GM19372 (cell line): ENCODE results near the gene PHACTR1.

Experiments used
- ATAC-seq: cut with Tn5 transposase; IDR thresholded peaks from one replicate; pipeline ENCODE4 v1.9.1; 2021; ENCODE audit warnings: mild to moderate bottlenecking, low read depth, moderate library complexity; ENCODE audit not compliant: unreplicated experiment

The PHACTR1 gene

GRCh38 chr6:12973386-12973785 is 256.8 kb downstream of the PHACTR1 start:
- ATAC-seq: no peak

DNA sequence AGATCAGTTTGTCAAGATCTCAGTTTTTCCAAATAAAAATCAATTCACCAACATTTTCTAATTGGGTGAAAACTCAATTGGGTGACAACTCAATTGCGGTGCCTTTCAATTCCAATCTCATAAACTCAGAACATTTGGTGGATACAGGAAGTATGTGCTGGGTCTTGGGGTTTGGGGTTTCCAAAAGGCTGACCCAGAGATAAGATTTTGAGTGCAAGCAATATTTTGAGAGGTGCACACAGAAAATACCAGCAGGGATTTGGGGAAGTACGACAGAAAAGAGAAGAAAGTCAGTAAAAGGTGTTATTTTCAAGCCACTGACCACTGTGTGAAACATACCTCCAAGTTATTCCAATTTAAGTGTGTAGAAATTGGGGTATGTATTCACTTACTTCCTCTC is 258.0 kb downstream of the PHACTR1 start:
- no peak for ATAC-seq

GRCh38 chr6:12976366-12976765 is 259.8 kb downstream of the PHACTR1 start:
- no peak for ATAC-seq

DNA sequence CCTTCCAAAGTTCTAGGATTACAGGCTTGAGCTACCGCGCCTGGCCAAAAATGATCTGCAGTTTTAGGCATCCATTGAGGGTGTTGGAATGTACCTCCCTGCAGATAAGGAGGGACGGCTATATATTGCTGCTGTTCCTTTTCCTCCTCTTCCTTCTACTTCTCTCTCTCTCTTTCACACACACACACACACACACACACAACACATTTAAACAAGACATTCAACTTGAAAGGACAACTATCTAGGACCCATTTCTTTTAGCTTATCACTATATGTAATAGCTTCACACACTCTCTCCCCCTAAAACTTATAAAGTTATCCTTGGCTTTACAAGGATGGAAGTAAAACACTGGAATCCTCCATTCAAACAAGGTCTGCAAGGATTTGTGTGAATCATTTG is 260.6 kb downstream of the PHACTR1 start:
- ATAC-seq: no peak

DNA sequence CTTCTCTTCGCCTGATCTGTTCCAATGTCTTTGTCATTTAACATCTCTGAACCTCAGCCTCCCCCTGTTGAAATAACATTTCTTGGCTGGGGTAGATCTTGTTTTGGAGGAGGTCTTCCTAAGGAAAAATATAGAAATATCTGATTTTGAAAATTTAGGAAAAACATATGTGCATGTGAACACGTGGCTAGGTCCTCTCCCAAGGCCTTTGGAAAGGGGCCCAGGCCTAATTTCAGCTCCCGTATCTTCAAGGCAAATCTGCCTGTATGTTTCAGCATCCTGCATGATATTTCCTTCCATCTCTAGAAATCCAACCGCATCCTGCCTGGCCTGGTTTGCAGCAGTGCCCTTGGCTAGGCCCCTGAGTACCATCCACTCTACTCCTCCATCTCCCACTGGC is 261.2 kb downstream of the PHACTR1 start:
- no peak for ATAC-seq

DNA sequence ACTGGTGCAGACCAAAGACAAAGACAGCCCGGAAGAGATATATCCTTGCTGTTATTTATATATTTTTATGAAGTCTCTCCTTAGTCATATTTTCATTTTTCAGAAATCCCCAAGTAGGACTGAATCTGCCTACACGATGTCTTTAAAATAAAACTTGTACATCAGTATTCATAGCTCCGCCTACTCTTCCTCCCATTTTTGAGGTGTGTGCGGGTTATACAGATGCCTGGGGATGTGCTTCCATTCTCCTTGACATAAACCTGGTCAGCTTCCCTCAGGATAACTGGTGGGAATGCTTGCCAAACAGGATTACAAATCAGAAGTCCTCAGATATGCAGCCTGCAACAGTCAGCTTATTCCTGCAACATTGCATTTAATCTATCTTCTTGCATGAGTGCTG is 264.2 kb downstream of the PHACTR1 start:
- ATAC-seq: no peak

DNA sequence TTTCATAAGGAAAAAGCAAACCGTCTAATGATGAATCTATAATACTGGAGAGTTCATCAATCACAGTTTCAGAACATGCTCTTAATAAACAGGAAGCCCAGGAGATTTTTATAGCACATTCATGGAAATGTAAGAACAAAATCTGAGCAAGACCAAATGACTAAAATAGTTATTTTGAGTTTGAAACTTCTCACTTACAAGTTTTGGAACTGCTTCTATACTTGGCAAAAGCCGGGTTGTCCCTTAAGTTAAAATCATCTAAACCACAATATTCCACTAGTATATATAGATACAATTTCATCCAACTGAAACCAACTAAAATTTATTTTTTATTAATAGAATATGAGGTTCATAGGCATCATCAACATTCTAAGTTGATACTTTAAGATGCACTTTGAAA is 268.2 kb downstream of the PHACTR1 start:
- no peak for ATAC-seq

- ATAC-seq: no peak
These were observed 271.2 kb downstream of the PHACTR1 start for GRCh38 chr6:12987783-12988182.

DNA sequence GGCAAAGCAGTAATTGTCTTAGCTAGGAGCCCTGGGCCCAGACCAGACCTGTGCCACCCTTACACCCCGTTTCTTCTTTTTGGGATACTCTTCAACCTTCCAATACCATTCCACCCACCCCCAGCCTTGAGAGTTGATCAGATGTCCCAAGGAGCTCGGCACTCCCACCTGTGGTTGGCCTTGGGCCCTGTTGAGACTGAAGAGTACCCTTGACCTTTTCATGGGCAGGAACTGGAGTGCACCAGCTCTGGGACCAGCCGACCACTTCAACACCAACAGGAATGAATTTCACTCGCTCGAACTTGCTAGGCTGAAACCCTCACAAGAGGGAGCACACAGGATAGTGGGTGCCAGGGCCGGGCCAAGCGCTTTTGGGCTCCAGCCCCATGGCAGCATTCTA is 273.6 kb downstream of the PHACTR1 start:
- no peak for ATAC-seq

GRCh38 chr6:12991435-12991834 is 274.9 kb downstream of the PHACTR1 start:
- ATAC-seq: no peak

GRCh38 chr6:12992770-12993169 is 276.2 kb downstream of the PHACTR1 start:
- ATAC-seq: no peak

DNA sequence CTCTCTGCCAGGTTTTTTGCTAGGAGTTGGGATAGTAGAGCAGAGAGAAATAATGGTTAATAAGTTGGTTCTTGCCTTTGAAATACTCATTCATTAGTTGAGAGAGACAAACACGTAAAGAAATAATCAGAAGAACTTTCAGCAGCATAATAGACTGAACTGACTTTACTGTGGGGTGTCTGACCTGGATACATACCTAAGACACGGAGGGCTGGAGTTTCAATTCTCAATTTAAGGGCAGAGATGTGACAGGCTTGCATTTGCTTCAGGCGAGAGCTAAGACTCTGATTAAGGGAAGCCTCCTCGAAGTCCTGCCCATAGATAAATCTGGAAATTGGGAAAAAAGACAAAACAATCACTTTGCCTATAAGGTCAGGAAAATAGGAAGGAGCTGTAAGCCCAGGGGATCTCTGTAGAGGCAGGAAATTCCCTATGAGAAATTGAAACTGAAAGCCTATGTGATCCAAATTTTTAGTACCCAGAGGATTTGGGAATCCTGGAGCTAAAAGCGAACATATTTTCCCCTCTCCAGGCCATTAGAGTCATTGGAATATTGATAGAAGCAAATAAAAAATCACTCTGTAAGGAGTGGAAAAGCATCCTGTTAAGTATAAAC is 276.8 kb downstream of the PHACTR1 start:
- ATAC-seq: no peak

- no peak for ATAC-seq
These were observed 278.9 kb downstream of the PHACTR1 start for GRCh38 chr6:12995419-12995818.

DNA sequence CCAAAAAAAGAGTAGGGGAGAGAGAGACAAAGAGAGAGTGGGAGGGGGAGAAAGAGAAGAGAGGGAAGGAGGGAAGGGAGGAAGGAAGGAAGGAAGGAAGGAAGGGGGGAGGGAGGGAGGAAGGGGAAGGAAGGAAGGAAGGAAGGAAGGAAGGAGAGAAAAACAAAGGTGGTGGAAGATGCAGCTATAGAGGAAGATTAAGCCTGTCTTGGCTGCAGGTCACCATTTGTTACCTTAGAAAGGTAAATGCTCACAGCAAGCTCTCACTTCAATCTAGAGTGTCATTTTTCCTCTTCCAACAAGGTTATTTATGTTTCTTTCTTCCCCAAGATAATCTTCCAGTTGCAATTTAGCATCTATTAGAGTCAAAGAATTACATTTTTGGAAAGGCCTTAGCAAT is 284.0 kb downstream of the PHACTR1 start:
- no peak for ATAC-seq

DNA sequence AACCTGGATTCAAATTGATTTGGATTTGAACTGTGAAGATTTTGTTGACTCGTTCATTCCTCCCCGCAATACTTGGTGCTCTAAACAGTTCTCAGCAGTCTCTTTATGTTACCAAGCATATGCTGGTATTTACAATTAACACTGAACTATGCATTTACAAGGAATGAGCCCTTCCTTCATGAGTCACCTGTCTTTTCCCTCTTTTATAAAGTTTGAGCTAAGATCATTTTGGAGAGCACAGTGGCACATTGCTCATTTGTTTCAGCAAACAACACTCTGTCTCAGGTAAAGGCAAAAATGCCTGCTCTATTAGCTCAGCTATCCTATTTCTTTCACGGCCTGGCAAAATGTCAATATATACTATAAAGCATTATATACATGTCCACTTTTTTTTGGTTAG is 285.4 kb downstream of the PHACTR1 start:
- ATAC-seq: no peak

GRCh38 chr6:13004601-13005000 is 288.0 kb downstream of the PHACTR1 start:
- no peak for ATAC-seq

DNA sequence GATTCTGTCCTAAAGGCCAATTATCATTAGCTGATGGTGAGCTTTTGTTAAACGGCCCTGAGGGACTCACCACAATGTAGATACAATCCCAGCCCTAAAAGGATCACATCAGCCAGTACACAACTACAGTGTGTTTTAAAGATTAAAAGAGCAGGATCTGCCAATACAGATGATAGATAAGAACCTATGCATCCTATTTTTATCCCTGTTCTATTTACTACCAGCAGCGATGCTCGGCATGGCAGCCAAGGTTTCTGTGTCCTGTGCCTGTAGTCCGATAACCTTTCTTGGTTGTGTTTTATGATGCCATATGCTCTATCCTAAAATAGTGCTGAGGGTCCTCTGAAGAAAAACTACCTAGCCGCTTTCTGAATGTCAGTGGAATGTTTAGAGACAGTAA is 289.4 kb downstream of the PHACTR1 start:
- ATAC-seq: no peak

GRCh38 chr6:13006578-13007300 is 290.2 kb downstream of the PHACTR1 start:
- no peak for ATAC-seq

GRCh38 chr6:13007744-13008143 is 291.2 kb downstream of the PHACTR1 start:
- ATAC-seq: no peak

DNA sequence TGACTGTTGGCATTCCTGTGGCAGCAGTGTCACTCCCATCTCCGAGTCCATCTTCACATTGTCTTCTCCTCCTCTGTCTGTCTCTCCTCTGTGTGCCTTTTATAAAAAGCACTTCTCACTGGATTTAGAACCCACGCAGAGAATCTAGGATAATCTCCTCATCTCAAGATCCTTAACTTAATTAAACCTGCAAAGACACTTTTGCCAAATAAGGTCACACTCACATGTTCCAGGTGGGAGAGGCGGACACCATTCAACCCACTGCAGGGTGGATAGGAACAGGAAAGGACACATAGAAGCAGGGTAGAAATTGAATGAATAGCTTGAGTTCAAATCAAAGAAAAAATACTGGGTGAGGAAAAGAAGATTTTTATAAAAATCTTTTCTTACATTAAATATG is 292.5 kb downstream of the PHACTR1 start:
- ATAC-seq: no peak

DNA sequence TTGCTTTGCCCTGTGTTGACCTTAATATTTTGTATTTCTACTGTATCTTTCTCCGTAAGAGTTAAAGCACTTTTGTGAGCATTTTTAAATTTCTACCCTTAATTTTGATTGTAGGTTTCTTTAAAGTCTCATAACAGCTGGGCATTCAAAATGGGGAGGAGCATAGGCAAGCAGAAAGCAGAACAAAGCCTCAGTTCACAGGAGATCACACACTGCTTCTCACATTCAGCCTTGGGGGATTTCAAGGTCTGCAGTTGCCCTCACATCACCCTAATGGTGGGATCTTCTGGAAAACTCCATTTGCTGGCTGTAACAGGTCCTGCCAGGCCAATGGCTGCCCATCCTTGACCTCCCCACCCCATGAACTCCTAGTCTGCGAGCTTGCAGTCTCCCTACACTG is 292.9 kb downstream of the PHACTR1 start:
- no peak for ATAC-seq

- no peak for ATAC-seq
These were observed 295.1 kb downstream of the PHACTR1 start for GRCh38 chr6:13011612-13012146.
